HCT116 (cell line): ENCODE measurements around the gene ABHD1. TPM values are rescaled to one million over a fixed set of nuclear protein-coding genes. Genes with fewer than 3 reads are reported as not detected.

Experiments
- ATAC-seq: fragments of 200-7000 bp; cut with Tn5 transposase; 2 replicates; pipeline ENCODE4 v1.9.1; 2020; ENCODE audit warnings: mild to moderate bottlenecking, moderate library complexity
- BruUV-seq: library from RNA; stranded (reverse); fragments of 400-500 nt; replicated peaks from 2 replicates; lab custom pipeline; 2021; lab: Mats Ljungman, UMichigan
- CTCF ChIA-PET: fragments of 300-600 bp; sonication (Branson Sonifier 250); formaldehyde crosslinking; loops from one replicate; lab custom pipeline; 2021; ENCODE audit warnings: antibody characterized with exemption; lab: Charles Lee
- POLR2A ChIA-PET: fragments of 300-600, 350-600 bp; sonication (Branson Sonifier 250); formaldehyde crosslinking; loops from one replicate; lab custom pipeline; 2021; ENCODE audit warnings: antibody characterized with exemption; lab: Charles Lee
- RAD21 ChIA-PET, 2 experiments: fragments of 300-600 bp; sonication (Branson Sonifier 250); formaldehyde crosslinking; loops; one replicate each; lab custom pipeline; 2023; ENCODE audit warnings: low total read pairs in 2 of 2; ENCODE audit not compliant: uncharacterized antibody in 2 of 2, unreplicated experiment in 2 of 2, low non-redundant PET in 1 of 2; lab: Charles Lee
- DNase-seq: peaks from one replicate; pipeline ENCODE4 v3.0.0-alpha.2; 2010; ENCODE audit warnings: low read depth, low spot score
- H2AFZ ChIP-seq: fragments of 200-600 bp; shearing (Covaris generic), sonication (generic); 2 replicates; pipeline ENCODE4 v1.6.1; 2017; ENCODE audit warnings: low read depth, mixed run types, mixed read lengths, antibody characterized with exemption, low read length; ENCODE audit not compliant: poor library complexity, severe bottlenecking
- H3K27ac ChIP-seq: 2 replicates; pipeline ENCODE4 v1.5.1; 2012; ENCODE audit warnings: low read depth, low read length
- H3K27me3 ChIP-seq: fragments of 200-600 bp; sonication (generic); 2 replicates; pipeline ENCODE4 v1.6.1; 2016; ENCODE audit warnings: mixed run types, low read length, mixed read lengths; ENCODE audit not compliant: insufficient read depth
- H3K36me3 ChIP-seq, 2 experiments: fragments of 200-500 bp in 1 of 2; fragments of 200-600 bp in 1 of 2; sonication (Bioruptor generic) in 1 of 2; sonication (generic) in 1 of 2; 2 replicates each; pipeline versions ENCODE4 v1.5.1 to v1.6.1; 2014 to 2016; ENCODE audit warnings: low read length in 2 of 2, inconsistent platforms in 1 of 2, mixed read lengths in 1 of 2, mixed run types in 1 of 2; ENCODE audit not compliant: insufficient read depth in 2 of 2, control insufficient read depth in 1 of 2
- H3K4me1 ChIP-seq, 2 experiments: fragments of 200-600 bp in 1 of 2; sonication (generic) in 1 of 2; 2 replicates each; pipeline versions ENCODE4 v1.5.1 to v1.6.1; 2012 to 2017; ENCODE audit warnings: low read length in 2 of 2, inconsistent platforms in 1 of 2, mild to moderate bottlenecking in 1 of 2, mixed read lengths in 1 of 2, mixed run types in 1 of 2, moderate library complexity in 1 of 2; ENCODE audit not compliant: insufficient read depth in 2 of 2, control insufficient read depth in 1 of 2
- H3K4me2 ChIP-seq: fragments of 200-600 bp; sonication (generic); 2 replicates; pipeline ENCODE4 v1.6.1; 2017; ENCODE audit warnings: mixed run types, low read length, mixed read lengths
- H3K4me3 ChIP-seq, 2 experiments: fragments of 200-600 bp in 1 of 2; sonication (generic) in 1 of 2; replicated peaks in 1 of 2; 2 replicates each; pipeline ENCODE4 v1.5.1; 2011 to 2016; ENCODE audit warnings: low read length in 2 of 2, control low read depth in 1 of 2, low read depth in 1 of 2, mild to moderate bottlenecking in 1 of 2, mixed read lengths in 1 of 2, mixed run types in 1 of 2
- H3K79me2 ChIP-seq: fragments of 200-600 bp; sonication (generic); 2 replicates; pipeline ENCODE4 v1.6.1; 2017; ENCODE audit warnings: mild to moderate bottlenecking, mixed run types, low read length, moderate library complexity, mixed read lengths; ENCODE audit not compliant: insufficient read depth
- H3K9ac ChIP-seq: fragments of 200-600 bp; sonication (generic); 2 replicates; pipeline ENCODE4 v1.6.1; 2016; ENCODE audit warnings: low read length, mixed read lengths
- H3K9me2 ChIP-seq: fragments of 200-600 bp; sonication (generic), shearing (Covaris generic); 2 replicates; pipeline ENCODE4 v1.6.1; 2017; ENCODE audit warnings: mixed run types, mild to moderate bottlenecking, moderate library complexity; ENCODE audit not compliant: insufficient read depth
- H3K9me3 ChIP-seq, 2 experiments: fragments of 200-500 bp in 1 of 2; fragments of 200-600 bp in 1 of 2; sonication (Bioruptor generic) in 1 of 2; sonication (generic) in 1 of 2; 2 replicates each; pipeline ENCODE4 v1.6.1; 2014 to 2017; ENCODE audit warnings: low read length in 2 of 2, mixed read lengths in 2 of 2, inconsistent platforms in 1 of 2, low read depth in 1 of 2, mild to moderate bottlenecking in 1 of 2, mixed run types in 1 of 2, moderate library complexity in 1 of 2; ENCODE audit not compliant: control insufficient read depth in 1 of 2, insufficient read depth in 1 of 2
- H4K20me1 ChIP-seq: fragments of 200-600 bp; sonication (generic), shearing (Covaris generic); 2 replicates; pipeline ENCODE4 v1.6.1; 2017; ENCODE audit warnings: mixed run types, mild to moderate bottlenecking, moderate library complexity; ENCODE audit not compliant: insufficient read depth
- ATF3 ChIP-seq: IDR thresholded peaks from 2 replicates; pipeline ENCODE4 v1.6.1; 2012
- CBX3 ChIP-seq: IDR thresholded peaks from 2 replicates; pipeline ENCODE4 v1.6.1; 2012; ENCODE audit warnings: low read depth
- CEBPB ChIP-seq: IDR thresholded peaks from 2 replicates; pipeline ENCODE4 v1.6.1; 2012; ENCODE audit warnings: low read depth
- EGR1 ChIP-seq: IDR thresholded peaks from 2 replicates; pipeline ENCODE4 v1.6.1; 2012; ENCODE audit warnings: low read depth
- ELF1 ChIP-seq: IDR thresholded peaks from 2 replicates; pipeline ENCODE4 v1.6.1; 2012; ENCODE audit warnings: low read depth, borderline replicate concordance
- EZH2phosphoT487 ChIP-seq: fragments of 200-600 bp; IDR thresholded peaks from 2 replicates; pipeline ENCODE4 v1.6.1; 2018; ENCODE audit warnings: antibody characterized with exemption, borderline replicate concordance
- FOSL1 ChIP-seq: IDR thresholded peaks from 2 replicates; pipeline ENCODE4 v1.6.1; 2012; ENCODE audit warnings: low read depth
- POLR2A ChIP-seq: IDR thresholded peaks from 2 replicates; pipeline ENCODE4 v1.7.0; 2011; ENCODE audit warnings: borderline replicate concordance; ENCODE audit not compliant: insufficient read depth, insufficient read length; ENCODE audit errors: extremely low read depth
- RAD21 ChIP-seq: IDR thresholded peaks from 2 replicates; pipeline ENCODE4 v1.6.1; 2012; ENCODE audit warnings: low read depth, mild to moderate bottlenecking
- SP1 ChIP-seq: IDR thresholded peaks from 2 replicates; pipeline ENCODE4 v1.6.1; 2012; ENCODE audit warnings: low read depth
- SRF ChIP-seq: IDR thresholded peaks from 2 replicates; pipeline ENCODE4 v1.6.1; 2012; ENCODE audit warnings: low read depth
- intact Hi-C: fragments of 100-400 bp; cut with micrococcal nuclease; formaldehyde crosslinking; loops from 2 replicates; pipeline ENCODE4 v1.10.0; 2022
- total RNA-seq: library from RNA; stranded (reverse); gene quantifications from one replicate; pipeline ENCODE4 v1.2.1, GENCODE V29; 2021; ENCODE audit not compliant: unreplicated experiment

The ABHD1 gene
- total RNA-seq, 1 experiment from 2014 or later: not detected

GRCh38 chr2:27170581-27171337, 47.1 kb downstream of the ABHD1 start:
- H3K4me3 ChIP-seq: no peak overlapping the region
- no TSS peak for BruUV-seq
- H2AFZ ChIP-seq: no peak overlapping the region
- TF ChIP-seq ELF1 (no peak), ATF3 (no peak), SRF (no peak), CBX3 (no peak), EZH2phosphoT487 (no peak), EGR1 (no peak), POLR2A (no peak), SP1 (no peak), FOSL1 (no peak), CEBPB (no peak), RAD21 (no peak)
- TF ChIP-seq, all 23 proteins: peak for 0
- H3K27me3 ChIP-seq: peaks cover 9% of the 10 kb centered on the region; the same call in 1 of the 2 replicates
- no peak overlapping the region for H3K4me2 ChIP-seq
- H3K4me1 ChIP-seq: peaks cover 0 to 4% of the 10 kb centered on the region in 2 experiments; a peak in 1 of 4 replicates
- H3K27ac ChIP-seq: no peak overlapping the region
- ChIA-PET CTCF (interaction anchor here (0.8 to 2.2 kb wide), 6 partner anchors 9 to 84 kb away, joined by 3 to 10 read pairs (median 4); partner anchors contain the start of genes KHK and PREB), POLR2A (no interaction called here), RAD21 (interaction anchor here in 1 of 2 experiments (0.7 kb wide), 1 partner anchor 22 kb away, joined by 4 read pairs; no protein-coding TSS in a partner anchor)
- intact Hi-C loops: no loop called here
- H3K9ac ChIP-seq: no peak overlapping the region
- no peaks in the 10 kb centered on the region for H3K9me2 ChIP-seq
- H3K36me3 ChIP-seq: no peaks in the 10 kb centered on the region
- no peaks in the 10 kb centered on the region for H3K79me2 ChIP-seq
- DNase-seq (no peak), ATAC-seq (no peak)
- no peaks in the 10 kb centered on the region for H4K20me1 ChIP-seq
- no peaks in the 10 kb centered on the region for H3K9me3 ChIP-seq
